ENCODE results near the gene RNF145.

GRCh38 chr5:159186319-159186718 is 23.0 kb downstream of the RNF145 start:
- TF ChIP-seq ZFX (IDR thresholded peaks at IDR 0.05; ENCODE audit: borderline replicate concordance) = no peak
- no peak for TF ChIP-seq CTCF (IDR thresholded peaks at IDR 0.05)
